K562 (cell line): Measurements from ENCODE around the gene DARS2.

Experiments used
- FOSL1 ChIP-seq: fragments of 200-800 bp; sonication (Bioruptor generic); conservative IDR thresholded peaks from 2 replicates; pipeline ENCODE4 v1.6.1; 2016; ENCODE audit warnings: missing genetic modification characterization, missing compliant biosample characterization
- TF ChIP-seq, protein P1 (sequence below), 2 experiments: fragments of 450-650 bp; formaldehyde crosslinking in 1 of 2; IDR thresholded peaks; 2 replicates each; pipeline versions ENCODE4 v1.4.0 to v1.6.1; 2014 to 2020; ENCODE audit warnings: mild to moderate bottlenecking in 2 of 2, borderline replicate concordance in 1 of 2, low read depth in 1 of 2

DNA sequence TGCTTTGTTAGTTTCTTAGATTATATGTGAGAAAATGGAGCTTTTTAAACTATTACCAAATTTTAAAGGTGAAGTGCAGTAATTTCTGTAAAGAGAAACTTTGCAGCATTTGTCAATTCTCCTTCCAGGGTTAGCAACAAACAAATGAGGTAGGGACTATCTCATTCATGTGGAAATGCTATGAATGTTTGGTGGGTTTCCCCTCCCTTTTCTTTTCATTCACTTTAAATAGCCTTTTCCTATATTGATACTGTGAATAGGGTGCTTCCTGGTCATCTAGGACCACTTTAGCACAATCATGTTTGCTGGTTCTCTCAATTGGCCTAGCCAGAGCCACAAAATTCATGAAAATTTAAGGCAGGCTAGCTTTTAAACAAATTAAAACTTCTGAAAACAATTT lies 64.3 kb downstream of the DARS2 start:
- TF ChIP-seq, protein P1, sequence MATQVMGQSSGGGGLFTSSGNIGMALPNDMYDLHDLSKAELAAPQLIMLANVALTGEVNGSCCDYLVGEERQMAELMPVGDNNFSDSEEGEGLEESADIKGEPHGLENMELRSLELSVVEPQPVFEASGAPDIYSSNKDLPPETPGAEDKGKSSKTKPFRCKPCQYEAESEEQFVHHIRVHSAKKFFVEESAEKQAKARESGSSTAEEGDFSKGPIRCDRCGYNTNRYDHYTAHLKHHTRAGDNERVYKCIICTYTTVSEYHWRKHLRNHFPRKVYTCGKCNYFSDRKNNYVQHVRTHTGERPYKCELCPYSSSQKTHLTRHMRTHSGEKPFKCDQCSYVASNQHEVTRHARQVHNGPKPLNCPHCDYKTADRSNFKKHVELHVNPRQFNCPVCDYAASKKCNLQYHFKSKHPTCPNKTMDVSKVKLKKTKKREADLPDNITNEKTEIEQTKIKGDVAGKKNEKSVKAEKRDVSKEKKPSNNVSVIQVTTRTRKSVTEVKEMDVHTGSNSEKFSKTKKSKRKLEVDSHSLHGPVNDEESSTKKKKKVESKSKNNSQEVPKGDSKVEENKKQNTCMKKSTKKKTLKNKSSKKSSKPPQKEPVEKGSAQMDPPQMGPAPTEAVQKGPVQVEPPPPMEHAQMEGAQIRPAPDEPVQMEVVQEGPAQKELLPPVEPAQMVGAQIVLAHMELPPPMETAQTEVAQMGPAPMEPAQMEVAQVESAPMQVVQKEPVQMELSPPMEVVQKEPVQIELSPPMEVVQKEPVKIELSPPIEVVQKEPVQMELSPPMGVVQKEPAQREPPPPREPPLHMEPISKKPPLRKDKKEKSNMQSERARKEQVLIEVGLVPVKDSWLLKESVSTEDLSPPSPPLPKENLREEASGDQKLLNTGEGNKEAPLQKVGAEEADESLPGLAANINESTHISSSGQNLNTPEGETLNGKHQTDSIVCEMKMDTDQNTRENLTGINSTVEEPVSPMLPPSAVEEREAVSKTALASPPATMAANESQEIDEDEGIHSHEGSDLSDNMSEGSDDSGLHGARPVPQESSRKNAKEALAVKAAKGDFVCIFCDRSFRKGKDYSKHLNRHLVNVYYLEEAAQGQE (IDR thresholded peaks at IDR 0.05; ENCODE audit: borderline replicate concordance): no peak
- TF ChIP-seq, protein P1 (CRISPR knock-in tag; IDR thresholded peaks at IDR 0.05; ENCODE audit: low read depth): no peak
- no peak for TF ChIP-seq FOSL1 (tag)
